Measurements from ENCODE around the gene PRR29.
"Not testable (repeated sequence)": the region's sequence is repeated elsewhere in the genome, so short reads cannot be mapped to it uniquely, and the experiment has no call there.

The PRR29 gene

GRCh38 chr17:63974594-63975192 is 23.5 kb upstream of the PRR29 start:
- DNase-seq (ENCODE audit: low spot score): no peak

DNA sequence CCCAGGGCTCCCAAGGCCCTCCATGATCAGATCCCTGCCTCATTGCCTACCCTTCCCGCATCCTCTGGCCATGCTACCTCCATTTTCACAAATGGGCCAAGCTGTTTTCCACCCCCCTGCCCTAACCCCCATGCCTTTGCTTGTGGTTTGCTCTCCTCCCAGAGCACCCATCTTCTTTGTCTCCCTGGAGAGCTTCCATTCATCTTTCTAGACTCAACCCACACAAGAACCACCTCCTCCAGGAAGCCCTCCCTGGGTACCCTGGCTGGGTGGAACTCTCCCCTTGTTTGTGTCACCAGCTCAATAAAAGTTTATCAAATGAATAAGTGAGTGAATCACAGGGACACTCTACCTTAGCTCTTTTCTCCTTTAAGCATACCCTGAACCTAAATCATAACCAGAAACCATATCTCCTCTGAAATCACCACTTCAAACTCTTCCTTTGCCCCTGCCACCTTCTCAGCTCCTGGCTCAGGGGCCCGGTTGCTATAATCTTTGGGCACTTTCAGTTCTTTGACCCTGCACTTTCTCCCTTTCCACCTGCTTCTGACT is 22.5 kb upstream of the PRR29 start:
- DNase-seq (ENCODE audit: low spot score): no peak

GRCh38 chr17:63976702-63977101 is 21.4 kb upstream of the PRR29 start:
- DNase-seq (ENCODE audit: low spot score): no peak

GRCh38 chr17:63978272-63979200 is 19.6 kb upstream of the PRR29 start:
- no peak for DNase-seq (ENCODE audit: low spot score)

DNA sequence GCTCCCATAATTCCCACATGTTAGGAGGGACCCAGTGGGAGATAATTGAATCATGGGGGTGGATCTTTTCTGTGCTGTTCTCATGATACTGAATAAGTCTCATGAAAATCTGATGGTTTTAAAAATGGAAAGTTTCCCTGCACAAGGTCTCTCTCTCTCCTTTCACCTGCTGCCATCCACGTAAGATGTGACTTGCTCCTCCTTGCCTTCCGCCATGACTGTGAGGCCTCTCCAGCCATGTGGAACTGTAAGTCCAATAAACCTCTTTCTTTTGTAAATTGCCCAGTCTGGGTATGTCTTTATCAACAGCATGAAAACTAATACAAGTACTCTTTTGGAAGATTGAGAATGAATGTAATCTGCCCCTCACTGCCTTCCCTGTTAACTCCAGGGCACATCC is 15.5 kb upstream of the PRR29 start:
- DNase-seq (ENCODE audit: low spot score): not testable (repeated sequence)

DNA sequence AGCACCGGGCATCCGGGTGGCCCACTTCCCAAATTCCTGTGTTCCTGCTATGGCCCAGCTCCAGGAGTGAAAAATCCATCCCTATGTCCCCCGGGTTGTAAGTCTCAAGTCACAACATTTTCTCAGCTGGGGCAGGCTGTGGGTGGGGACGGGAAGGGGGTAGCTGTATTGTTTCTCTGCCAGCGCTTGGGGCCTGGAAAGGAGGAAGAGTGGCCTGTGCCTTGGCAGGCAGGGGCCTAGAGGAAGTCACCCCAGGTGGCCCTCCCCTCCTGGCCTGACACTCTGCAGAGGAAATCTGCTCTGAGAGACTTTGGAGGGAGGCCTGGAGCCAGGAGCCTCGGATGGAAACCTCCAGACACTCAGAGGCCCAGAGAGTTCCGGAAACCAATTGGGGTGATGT is 14.8 kb upstream of the PRR29 start:
- no peak for DNase-seq (ENCODE audit: low spot score)

GRCh38 chr17:63984236-63984635 is 13.9 kb upstream of the PRR29 start:
- no peak for DNase-seq (ENCODE audit: low spot score)

- DNase-seq (ENCODE audit: low spot score): no peak
Measured at GRCh38 chr17:63984651-63985386, 13.3 kb upstream of the PRR29 start.

- DNase-seq (ENCODE audit: low spot score): no peak
Measured at GRCh38 chr17:63985387-63986140, 12.6 kb upstream of the PRR29 start.

GRCh38 chr17:63986821-63987220 is 11.3 kb upstream of the PRR29 start:
- DNase-seq (ENCODE audit: low spot score): no peak

DNA sequence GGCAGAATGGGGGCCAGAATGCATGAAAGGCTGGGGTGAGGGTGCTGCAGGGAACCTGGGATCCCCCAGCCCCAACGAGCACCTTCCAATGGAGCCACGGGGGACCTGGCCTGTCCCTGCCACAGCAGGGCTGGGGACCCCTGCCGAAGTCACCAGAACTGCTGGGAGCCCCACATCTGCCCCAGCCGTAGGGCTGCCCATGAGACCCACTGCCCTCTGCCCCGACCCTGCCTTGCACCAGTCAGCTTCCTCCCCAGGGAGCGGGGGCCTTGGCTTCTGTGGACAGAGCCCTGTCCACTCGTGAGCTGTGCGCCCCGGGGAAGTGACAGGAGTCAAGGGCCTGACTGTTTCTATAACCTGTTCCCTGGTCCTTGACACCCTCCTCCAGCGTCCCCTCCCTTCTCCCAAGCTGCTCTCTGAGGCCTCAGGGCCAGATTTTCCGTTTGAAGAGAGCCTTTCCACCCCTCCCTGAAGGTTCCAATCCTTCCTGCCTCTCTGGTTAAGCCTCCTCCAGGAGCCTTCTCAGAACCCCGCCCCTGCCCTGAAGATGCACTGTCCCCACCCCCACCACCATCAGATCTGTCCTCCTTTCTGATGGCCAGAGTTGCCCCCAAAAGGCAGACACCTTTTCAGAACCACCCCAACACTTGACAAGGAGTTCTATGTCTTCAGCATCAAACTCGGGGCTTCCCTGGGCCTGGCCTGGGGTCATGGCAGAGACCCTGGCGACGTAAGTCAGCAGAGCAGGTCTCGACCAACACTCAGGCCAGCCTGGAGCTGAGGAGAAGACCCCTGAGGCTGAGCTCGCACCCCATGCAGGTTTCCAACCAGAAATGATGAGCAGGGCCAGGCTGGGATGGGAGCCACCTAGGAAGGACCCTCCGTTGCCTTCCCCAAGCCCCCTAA is 10.7 kb upstream of the PRR29 start:
- DNase-seq (ENCODE audit: low spot score): no peak

- no peak for DNase-seq (ENCODE audit: low spot score)
Measured at GRCh38 chr17:63988127-63988478, 10.0 kb upstream of the PRR29 start.

GRCh38 chr17:63988741-63989621 is 9.2 kb upstream of the PRR29 start:
- no peak for DNase-seq (ENCODE audit: low spot score)

GRCh38 chr17:63989622-63990345 is 8.4 kb upstream of the PRR29 start:
- no peak for DNase-seq (ENCODE audit: low spot score)

GRCh38 chr17:63991611-63992010 is 6.5 kb upstream of the PRR29 start:
- no peak for DNase-seq (ENCODE audit: low spot score)

GRCh38 chr17:63993368-63993985 is 4.7 kb upstream of the PRR29 start:
- no peak for DNase-seq (ENCODE audit: low spot score)

DNA sequence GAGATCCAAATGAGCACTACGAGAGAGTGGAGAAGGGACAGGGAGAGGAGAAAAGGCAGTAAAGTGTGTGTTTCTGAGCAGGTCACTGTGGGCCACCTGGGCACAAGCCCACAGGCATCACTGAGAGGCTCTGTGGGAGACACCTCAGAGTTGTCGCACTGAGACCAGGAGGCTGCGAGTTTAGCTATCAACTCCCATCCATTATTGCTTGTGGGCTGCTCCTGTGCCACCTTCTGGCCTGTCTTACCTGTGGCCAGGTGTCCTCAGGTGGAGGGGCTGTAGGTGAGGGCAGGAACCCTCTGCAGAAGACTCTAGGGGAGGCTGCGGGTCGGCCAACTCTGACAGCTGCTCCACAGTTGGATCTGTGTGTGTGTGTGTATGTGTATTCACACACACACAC is 2.5 kb upstream of the PRR29 start:
- no peak for DNase-seq (ENCODE audit: low spot score)

All from SK-N-DZ (cell line).